G401.6 (cell line): ENCODE measurements around the gene SULF2.

Experiments used
- FAIRE-seq: peaks from 2 replicates; lab custom pipeline; 2012; peaks lifted over from hg19 to GRCh38; lab: Jason Lieb, UNC

Gene SULF2

DNA sequence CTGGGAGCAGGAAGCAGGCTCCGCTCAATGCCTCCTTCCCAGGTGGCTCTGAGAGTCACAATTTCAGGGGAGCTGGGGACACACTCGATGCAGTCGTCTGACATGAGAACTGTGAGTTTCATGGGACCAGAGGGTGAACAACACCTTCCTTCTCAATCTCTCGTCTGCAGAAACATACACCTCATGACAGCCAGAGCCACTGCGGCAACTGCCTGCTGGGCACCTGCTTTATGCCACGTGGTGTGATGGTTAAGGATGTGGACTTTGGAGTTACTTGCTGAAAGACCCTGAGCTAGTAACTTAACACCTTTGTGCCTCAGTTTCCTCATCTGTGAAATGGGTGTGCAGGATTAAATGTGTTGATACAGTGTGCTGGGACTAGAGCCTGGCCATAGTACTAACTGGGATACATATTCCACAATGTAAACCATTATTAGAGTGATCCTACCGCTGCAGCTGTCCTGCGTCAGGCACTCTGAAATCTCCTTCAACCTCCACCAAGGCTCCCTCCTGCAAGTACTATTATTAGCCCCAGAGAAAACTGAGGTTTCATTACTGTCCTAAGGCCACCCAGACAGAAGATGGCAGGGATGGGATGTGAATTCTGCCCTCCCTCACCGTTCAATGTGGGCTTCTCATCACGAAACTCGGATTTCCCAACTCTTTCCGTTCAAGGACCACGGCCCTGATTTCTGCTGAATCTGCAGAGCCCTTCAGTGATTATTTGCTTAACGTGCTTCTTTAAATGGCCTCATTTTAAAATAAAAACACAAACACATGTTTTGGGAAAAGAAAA is 24.4 kb downstream of the SULF2 start:
- no peak for FAIRE-seq

DNA sequence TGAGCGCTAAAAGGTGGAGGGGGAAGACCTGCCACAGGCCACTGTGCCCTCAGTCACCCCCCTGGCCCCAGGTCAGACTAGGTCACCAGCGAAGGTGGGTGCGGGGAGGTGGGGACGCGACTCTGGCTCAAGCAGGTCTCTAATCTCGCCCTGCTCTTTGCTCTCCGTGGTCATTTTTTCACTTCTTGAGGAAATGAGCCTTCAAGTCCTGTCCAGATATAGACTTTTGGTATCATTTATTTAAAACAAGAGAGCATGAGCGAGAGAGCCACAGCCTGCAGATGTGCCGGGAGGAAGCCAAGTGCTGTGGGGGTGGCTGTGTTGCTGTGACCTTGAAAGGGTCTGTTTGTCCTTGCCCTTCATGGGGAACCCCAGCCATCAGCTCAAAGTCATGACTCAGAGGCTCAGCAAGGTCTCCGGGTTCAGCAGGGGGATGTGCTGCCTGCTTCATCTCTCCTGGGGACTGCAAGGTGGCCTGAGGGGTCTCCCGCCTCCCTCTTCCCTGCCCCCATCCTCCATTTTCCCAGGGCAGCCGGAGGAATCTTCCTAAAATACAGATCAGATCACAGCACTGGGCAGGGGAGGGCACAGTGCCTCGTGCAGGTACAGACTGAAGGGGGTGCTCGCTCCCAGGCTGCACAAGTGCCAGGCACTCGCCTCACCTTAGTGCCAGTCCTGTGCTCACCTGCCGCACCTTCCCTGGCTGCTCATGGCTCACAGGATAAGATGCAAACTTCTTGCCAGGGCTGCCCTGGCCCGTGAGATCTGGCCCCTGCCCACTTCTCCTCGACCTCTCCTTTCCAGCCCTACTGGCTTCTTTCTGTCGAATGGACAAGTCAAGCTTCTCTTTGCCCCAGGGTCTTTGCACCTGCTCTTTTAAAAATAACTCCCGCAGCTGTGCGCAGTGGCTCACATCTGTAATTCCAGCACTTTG is 26.5 kb downstream of the SULF2 start:
- FAIRE-seq: no peak

DNA sequence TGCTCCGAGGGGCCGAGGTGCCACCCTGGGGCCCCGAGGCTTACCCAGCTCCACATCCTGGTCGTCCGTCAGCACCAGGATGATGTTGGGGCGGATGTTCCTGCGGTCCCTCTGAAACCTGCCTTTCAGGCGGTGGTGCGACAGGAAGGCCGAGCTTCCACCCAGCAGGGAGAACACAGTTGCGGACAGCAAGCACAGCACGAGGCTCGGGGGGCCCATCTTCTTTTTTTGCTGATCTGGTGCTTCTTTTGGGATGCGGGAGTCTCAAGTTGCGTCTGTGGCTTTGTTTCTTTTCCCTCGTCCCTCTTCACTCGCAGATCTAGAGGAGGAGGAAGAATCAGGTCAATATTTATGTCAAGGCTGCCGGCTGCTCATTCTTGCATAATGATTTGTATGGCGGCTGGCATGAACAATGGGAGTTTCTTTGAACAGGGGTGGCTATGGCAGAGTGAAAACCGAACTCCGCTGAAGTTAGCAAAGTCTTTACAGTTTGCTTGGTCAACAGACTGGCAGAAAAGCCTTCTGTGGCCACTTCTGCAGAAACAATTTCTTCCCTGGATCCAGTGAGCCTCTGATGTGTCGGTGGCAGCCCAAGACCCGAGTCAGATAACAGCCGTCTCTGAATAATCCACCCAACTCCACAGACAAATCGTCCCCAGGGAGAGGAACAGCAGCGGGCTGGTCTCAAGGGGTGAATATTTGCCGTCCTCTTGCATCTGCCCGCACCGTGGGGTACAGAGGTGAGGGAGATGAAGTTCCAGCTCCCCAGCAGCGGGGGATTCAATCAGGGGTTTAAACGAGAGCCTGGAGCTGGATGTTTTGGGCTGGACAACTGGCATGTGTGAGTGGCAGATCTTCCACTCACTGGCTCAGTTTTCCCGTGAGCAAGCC is 27.9 kb downstream of the SULF2 start:
- FAIRE-seq: no peak

DNA sequence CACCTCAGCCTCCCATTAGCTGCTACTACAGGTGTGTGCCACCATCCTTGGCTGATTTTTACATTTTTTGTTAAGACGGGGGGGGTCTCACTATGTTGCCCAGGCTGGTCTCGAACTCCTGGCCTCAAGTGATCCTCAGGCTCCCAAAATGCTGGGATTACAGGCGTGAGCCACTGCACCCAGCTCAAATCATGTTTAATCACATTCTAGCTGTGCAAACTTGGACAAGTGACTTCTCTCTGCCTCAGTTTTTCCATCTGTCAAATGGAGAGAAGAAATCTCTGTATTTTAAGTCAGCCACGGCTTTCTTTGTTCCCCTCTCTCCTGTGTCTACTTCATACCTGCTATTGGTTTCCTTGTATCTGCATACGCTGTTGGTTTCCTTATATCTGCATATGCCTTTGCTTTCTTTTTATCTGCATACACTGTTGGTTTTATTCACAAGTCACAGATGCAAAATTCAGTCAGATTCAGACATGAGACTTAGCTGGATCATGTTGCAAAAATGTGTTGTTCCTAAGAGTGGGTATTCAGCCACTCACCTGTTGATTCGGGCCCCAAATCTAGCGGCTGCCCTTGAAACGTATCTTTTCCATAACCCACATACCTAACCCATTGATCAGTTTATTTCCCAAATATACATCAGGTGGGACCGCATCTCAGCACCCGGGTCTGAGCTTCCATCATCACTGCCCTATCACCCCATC is 30.2 kb downstream of the SULF2 start:
- no peak for FAIRE-seq

DNA sequence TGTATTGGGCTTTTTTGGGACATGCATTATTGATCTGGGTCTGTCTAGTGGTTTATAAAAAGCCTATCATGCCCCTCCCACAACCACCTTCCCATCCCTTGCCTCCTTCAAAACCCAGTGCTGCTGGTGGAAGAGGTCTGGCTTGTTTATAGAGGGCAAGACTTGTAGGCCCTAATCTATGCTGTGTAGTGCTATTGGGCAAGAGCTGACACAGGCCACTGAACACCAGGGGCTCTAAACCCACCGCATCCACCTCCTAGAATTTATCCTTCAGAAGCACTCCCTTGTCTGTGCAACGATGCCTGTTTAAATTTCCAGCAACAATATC is 30.9 kb downstream of the SULF2 start:
- no peak for FAIRE-seq

DNA sequence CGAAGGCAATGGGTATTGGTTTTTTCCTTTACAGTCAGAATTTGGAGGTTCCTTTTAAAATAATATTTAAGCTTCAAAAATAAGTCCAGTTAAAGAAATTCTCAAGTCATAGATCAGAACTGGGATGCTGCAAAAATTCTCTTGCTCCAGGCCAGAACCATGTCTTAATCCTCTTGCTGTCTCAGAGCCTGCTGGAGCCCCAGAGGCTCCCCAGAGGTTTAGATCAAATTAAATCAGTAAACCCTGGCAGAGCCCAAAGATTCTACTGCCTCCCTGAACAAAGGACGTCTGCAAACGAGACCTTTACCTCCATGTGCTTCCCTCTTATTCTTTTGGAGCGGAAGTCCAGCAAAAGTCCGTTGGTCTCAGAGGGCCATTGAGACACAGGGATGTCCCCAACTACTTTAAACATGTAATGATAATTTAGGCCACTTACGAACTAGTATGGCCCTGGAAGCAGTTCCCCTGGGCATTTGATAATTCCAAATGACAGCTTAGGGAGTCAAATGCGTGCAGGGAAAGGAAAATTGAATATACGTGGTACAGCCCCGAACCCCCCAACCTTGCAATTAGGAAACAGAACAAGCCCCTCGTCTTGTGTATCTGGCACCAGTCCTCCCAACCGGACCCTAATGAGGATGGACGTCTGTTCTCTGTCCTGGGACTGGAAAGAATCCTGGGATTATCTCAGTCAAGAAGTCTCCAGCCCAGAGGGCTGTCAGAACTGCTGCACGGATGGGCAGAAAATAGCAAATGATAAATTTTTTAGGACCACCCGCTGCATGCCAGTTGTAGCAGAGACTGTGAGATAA is 31.5 kb downstream of the SULF2 start:
- FAIRE-seq: no peak

DNA sequence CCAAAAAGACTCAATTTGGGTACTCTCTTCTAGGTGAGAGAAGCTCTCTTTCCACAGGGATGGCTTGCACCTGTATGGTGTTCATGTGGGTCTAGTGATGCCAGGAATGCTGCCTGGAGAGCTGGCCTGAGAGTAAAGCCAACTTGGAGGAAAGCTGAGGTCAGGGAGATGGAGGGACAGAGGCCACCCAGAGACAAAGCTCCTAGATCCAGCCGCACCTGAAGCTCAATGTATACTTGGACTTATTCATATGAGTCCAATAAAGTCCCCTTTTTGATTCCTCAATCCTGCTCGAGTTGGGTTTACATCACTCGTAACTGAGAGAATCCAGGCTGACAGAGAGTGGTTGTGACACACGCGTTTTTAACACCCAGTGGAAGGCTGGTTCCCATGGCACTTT is 33.8 kb downstream of the SULF2 start:
- no peak for FAIRE-seq

DNA sequence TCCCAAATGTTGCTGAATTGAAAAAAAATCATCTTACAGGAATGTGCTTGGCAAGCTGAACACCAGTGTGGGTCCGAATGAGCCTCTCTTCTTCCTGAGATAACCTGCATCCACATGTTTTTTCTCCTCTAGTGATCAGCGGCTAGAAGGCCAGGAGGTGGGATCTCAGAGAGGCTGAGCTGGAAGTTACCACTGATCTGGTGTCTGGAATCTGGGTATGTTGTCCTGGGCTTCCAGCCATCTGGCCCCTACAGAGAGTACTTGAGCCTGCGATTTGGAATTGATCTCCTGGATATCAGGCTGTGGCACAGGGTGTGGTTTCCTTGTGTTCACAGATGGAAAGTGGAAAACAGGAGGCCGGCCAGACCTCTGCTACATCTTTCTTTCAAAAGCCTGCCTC is 35.9 kb downstream of the SULF2 start:
- no peak for FAIRE-seq

DNA sequence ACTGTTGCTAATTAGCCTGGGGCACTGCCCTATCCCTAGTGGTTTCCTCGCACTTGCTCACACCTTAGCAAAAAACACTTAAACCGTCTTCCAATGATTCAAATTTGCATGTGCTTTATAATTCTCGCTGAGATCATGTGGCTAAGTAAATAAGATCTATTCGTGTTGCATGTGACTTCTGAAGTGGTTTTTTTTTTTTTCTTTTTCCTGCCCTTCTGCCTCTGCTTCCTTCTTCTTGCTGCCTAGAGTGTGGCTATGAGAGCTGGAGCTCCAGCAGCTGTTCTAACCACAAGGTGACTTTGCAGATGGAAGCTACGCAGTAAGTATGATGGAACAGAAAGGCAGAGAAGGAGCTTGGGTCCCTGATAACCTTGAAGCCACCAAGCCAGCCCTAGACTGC is 36.5 kb downstream of the SULF2 start:
- FAIRE-seq: no peak

DNA sequence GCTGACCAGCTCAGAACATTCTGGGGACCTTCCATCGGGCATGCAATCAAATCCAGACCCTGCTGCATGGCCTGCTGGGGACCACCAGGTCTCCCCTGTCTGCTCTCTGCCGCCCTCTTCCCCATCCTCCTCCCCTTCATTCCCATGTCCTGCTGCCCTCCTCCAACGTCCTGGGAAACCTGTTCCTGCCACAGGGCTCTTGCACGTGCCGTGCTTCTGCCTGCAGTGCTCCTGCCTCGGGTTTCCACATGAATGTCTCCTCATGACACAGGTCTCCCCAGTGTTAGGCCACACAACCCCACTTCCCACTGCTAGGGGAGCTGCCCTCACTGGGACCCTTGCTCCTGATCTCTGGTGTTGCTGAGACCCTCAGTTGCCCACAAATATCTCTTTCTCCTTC is 37.2 kb downstream of the SULF2 start:
- no peak for FAIRE-seq

DNA sequence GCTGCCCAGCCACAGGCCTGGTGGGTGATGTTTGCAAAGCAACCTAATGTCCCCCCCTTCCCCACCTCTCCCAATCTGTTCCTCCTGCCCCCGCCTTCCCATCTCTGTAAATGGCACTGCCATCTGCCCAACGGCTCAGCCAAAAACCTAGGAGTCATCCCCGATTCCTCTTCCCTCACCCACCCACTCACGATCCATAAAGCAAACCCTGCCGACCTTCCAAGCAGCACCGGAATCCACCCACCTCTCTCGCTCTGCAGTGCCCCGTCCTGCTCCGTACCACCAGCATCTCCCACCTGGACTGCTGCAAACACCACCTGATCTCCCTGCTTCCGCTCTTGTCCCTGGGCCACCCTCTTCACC is 37.6 kb downstream of the SULF2 start:
- FAIRE-seq: no peak

DNA sequence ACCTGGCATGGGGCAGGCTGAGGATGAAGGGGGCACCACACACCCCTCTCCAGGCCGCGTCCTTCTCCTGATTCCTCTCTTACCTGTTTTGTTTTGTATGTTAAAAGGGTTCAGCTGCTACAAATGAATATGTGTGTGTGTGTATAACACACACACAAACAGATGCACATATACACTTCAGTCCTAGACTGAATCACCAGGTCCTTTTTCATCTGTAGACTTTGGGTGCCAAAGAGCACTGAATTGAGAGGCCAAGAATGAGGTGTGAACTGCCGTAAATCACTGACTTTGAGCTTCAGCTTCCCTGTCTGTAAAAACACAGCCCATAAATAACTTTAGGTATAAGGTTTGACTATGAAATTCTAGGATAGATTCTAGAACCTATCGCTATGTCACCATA is 40.5 kb downstream of the SULF2 start:
- no peak for FAIRE-seq

DNA sequence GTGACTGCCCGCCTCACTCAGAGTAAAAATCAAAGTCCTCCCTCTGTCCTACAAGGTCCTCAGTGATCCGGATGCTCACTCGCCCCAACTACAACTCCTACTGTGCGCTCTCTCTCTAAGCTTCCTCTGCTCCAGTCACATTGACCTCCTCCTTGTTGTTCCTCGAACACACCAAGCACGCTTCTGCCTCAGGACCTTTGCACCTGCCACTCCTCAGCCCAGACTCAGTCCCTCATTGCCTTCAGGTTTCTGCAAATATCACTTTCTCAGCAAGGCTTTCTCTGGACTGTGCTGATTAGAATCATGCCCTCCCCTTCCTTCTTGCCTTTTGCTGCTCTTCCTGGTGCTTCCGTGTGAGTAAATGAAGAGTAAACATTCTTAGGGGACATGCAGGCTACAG is 41.6 kb downstream of the SULF2 start:
- no peak for FAIRE-seq

DNA sequence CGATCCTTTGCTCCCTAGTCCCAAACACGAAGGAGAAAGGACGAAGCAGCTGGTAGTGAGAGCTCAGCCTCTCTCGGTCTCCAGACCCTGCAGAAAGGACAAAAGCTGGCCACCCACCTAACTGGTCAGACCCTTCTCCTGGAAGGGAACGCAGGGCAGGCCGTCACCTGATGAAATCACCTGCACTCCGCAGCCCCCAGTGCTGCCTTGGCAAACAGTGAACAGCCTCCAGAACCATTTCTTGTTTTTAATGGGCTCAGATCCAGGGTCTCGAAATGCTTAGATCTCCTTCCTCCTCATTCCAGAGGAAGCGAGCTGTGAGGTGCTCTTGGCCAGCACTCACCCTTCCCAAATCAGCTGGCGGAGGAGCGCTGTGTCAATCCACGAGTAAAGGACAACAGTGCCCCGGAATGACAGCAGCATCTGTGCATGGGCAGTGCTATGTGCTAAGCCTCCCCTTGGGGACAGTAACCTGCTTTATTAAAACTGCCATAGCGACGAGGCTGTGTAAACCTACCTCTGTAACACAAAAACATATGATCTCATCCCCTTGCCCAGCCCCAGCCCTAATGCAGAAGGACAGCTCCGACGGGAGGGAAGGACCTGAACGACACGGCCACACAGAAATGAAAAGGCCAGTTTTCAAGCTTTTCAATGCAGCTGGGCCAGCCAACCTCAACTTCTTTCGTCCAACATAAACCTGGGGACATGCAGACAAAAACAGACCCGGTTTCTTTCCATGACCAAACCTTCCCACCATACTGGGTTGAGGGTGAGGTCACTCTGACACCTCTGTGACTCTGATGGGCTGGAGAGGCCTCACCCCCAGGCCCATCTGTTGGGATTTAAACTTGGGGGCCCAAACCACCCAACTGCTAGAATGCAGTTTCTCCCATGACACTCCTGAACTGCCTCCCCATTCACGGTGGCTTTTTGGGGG is 43.3 kb downstream of the SULF2 start:
- no peak for FAIRE-seq

DNA sequence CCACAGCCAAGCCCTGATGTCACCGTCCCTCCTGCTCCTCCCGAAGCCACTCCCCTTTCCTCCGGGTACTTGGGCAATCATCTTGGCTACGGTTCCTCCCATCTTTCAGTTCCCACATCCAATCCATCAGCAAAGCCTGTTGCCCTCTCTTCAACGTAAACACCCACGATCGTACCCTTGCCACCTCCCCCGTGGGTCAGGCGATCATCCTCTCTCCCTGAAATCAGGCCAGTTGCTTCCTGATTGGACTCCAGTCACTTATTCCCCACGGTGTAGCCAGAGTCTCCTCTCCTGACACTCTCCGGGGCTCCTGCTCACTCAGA is 44.5 kb downstream of the SULF2 start:
- FAIRE-seq: no peak

DNA sequence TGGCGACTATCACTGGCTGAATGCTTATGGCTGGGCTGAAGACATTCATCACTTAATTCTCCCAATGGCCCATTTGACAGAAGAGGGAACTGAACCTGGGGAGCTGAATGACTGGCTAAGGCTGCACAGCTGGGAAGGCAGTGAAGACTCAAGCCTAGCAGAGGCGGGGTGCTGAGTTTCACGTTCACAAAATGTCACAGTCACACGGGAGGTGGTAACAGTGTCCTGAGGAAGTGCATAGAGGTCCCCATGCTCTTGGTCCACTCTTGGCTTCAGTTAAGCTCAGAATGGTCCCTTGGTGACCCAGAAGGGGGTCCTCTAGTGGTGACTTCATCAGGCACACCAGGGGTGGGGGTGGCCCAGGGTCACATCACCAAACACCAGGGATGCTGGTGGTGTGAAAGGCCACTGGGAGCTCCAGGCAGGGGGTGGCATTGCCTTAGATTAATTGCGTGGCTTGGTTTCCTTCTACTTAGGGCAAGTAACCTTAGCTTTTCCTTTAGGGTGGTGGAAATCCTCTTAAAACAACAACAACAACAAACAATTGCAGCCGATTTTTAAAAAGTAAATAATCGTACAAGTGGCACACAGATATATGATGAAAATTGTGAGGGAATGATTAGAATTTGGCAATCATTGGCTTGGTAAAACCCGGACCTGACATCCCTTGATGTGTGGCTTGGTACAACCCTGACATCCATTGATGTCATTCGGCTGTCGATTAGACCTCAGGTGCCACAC is 45.0 kb downstream of the SULF2 start:
- FAIRE-seq: no peak

DNA sequence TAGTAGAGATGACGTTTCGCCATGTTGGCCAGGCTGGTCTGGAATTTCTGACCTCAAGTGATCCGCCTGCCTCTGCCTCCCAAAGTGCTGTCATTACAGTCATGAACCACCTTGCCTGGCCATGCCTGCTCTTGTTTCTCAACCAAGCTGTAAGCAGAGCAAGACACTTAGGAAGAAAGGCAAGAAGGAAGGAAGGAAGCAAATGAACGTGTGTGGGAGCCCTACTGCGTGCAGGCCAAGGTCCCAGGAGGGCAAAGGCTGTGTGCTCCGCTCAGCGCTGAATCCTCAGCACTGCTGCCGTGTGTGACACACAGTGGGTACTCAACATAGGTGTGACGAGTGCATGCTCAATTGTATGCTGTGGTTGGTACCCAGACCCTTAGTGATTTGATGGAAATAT is 47.4 kb downstream of the SULF2 start:
- FAIRE-seq: no peak

DNA sequence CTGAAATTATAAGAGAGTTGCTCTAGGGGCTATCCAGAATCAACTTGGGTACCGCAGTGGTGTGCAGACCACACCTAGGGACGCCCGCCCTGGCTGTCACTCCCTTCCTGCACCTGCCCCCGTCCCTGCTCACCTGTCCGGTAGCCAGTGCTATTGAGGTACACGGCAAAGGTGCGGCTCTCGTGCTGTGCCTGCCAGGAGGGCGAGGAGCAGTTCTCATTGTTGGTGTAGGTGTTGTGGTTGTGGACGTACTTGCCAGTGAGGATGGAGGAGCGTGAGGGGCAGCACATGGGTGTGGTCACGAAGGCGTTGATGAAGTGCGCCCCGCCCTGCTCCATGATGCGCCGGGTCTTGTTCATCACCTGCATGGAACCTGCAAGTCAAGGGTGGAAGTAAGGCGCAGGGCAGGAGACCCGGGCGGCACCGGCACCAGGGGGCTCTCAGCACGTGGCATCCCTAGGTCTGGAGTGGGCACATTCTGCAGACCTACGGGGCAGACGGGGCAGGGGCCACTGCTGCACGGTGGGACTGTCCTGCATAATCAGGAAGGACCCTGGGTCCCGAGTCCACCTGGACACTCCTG is 48.6 kb downstream of the SULF2 start:
- FAIRE-seq: no peak
